HCT116 (cell line): ENCODE results near the gene FBXL15. TPM values are rescaled to one million over a fixed set of nuclear protein-coding genes. Genes with fewer than 3 reads are reported as not detected.

ENCODE experiments used
- ATAC-seq: fragments of 200-7000 bp; cut with Tn5 transposase; 2 replicates; pipeline ENCODE4 v1.9.1; 2020; ENCODE audit warnings: mild to moderate bottlenecking, moderate library complexity
- BruUV-seq: library from RNA; stranded (reverse); fragments of 400-500 nt; replicated peaks from 2 replicates; lab custom pipeline; 2021; lab: Mats Ljungman, UMichigan
- CTCF ChIA-PET: fragments of 300-600 bp; sonication (Branson Sonifier 250); formaldehyde crosslinking; loops from one replicate; lab custom pipeline; 2021; ENCODE audit warnings: antibody characterized with exemption; lab: Charles Lee
- POLR2A ChIA-PET: fragments of 300-600, 350-600 bp; sonication (Branson Sonifier 250); formaldehyde crosslinking; loops from one replicate; lab custom pipeline; 2021; ENCODE audit warnings: antibody characterized with exemption; lab: Charles Lee
- RAD21 ChIA-PET, 2 experiments: fragments of 300-600 bp; sonication (Branson Sonifier 250); formaldehyde crosslinking; loops; one replicate each; lab custom pipeline; 2023; ENCODE audit warnings: low total read pairs in 2 of 2; ENCODE audit not compliant: uncharacterized antibody in 2 of 2, unreplicated experiment in 2 of 2, low non-redundant PET in 1 of 2; lab: Charles Lee
- DNase-seq: peaks from one replicate; pipeline ENCODE4 v3.0.0-alpha.2; 2010; ENCODE audit warnings: low read depth, low spot score
- H2AFZ ChIP-seq: fragments of 200-600 bp; shearing (Covaris generic), sonication (generic); 2 replicates; pipeline ENCODE4 v1.6.1; 2017; ENCODE audit warnings: low read depth, mixed run types, mixed read lengths, antibody characterized with exemption, low read length; ENCODE audit not compliant: poor library complexity, severe bottlenecking
- H3K27ac ChIP-seq: 2 replicates; pipeline ENCODE4 v1.5.1; 2012; ENCODE audit warnings: low read depth, low read length
- H3K27me3 ChIP-seq: fragments of 200-600 bp; sonication (generic); 2 replicates; pipeline ENCODE4 v1.6.1; 2016; ENCODE audit warnings: mixed run types, low read length, mixed read lengths; ENCODE audit not compliant: insufficient read depth
- H3K36me3 ChIP-seq, 2 experiments: fragments of 200-500 bp in 1 of 2; fragments of 200-600 bp in 1 of 2; sonication (Bioruptor generic) in 1 of 2; sonication (generic) in 1 of 2; 2 replicates each; pipeline versions ENCODE4 v1.5.1 to v1.6.1; 2014 to 2016; ENCODE audit warnings: low read length in 2 of 2, inconsistent platforms in 1 of 2, mixed read lengths in 1 of 2, mixed run types in 1 of 2; ENCODE audit not compliant: insufficient read depth in 2 of 2, control insufficient read depth in 1 of 2
- H3K4me1 ChIP-seq, 2 experiments: fragments of 200-600 bp in 1 of 2; sonication (generic) in 1 of 2; 2 replicates each; pipeline versions ENCODE4 v1.5.1 to v1.6.1; 2012 to 2017; ENCODE audit warnings: low read length in 2 of 2, inconsistent platforms in 1 of 2, mild to moderate bottlenecking in 1 of 2, mixed read lengths in 1 of 2, mixed run types in 1 of 2, moderate library complexity in 1 of 2; ENCODE audit not compliant: insufficient read depth in 2 of 2, control insufficient read depth in 1 of 2
- H3K4me2 ChIP-seq: fragments of 200-600 bp; sonication (generic); 2 replicates; pipeline ENCODE4 v1.6.1; 2017; ENCODE audit warnings: mixed run types, low read length, mixed read lengths
- H3K4me3 ChIP-seq, 2 experiments: fragments of 200-600 bp in 1 of 2; sonication (generic) in 1 of 2; replicated peaks in 1 of 2; 2 replicates each; pipeline ENCODE4 v1.5.1; 2011 to 2016; ENCODE audit warnings: low read length in 2 of 2, control low read depth in 1 of 2, low read depth in 1 of 2, mild to moderate bottlenecking in 1 of 2, mixed read lengths in 1 of 2, mixed run types in 1 of 2
- H3K79me2 ChIP-seq: fragments of 200-600 bp; sonication (generic); 2 replicates; pipeline ENCODE4 v1.6.1; 2017; ENCODE audit warnings: mild to moderate bottlenecking, mixed run types, low read length, moderate library complexity, mixed read lengths; ENCODE audit not compliant: insufficient read depth
- H3K9ac ChIP-seq: fragments of 200-600 bp; sonication (generic); 2 replicates; pipeline ENCODE4 v1.6.1; 2016; ENCODE audit warnings: low read length, mixed read lengths
- H3K9me2 ChIP-seq: fragments of 200-600 bp; sonication (generic), shearing (Covaris generic); 2 replicates; pipeline ENCODE4 v1.6.1; 2017; ENCODE audit warnings: mixed run types, mild to moderate bottlenecking, moderate library complexity; ENCODE audit not compliant: insufficient read depth
- H3K9me3 ChIP-seq, 2 experiments: fragments of 200-500 bp in 1 of 2; fragments of 200-600 bp in 1 of 2; sonication (Bioruptor generic) in 1 of 2; sonication (generic) in 1 of 2; 2 replicates each; pipeline ENCODE4 v1.6.1; 2014 to 2017; ENCODE audit warnings: low read length in 2 of 2, mixed read lengths in 2 of 2, inconsistent platforms in 1 of 2, low read depth in 1 of 2, mild to moderate bottlenecking in 1 of 2, mixed run types in 1 of 2, moderate library complexity in 1 of 2; ENCODE audit not compliant: control insufficient read depth in 1 of 2, insufficient read depth in 1 of 2
- H4K20me1 ChIP-seq: fragments of 200-600 bp; sonication (generic), shearing (Covaris generic); 2 replicates; pipeline ENCODE4 v1.6.1; 2017; ENCODE audit warnings: mixed run types, mild to moderate bottlenecking, moderate library complexity; ENCODE audit not compliant: insufficient read depth
- POLR2AphosphoS5 ChIP-seq: IDR thresholded peaks from 2 replicates; pipeline ENCODE4 v1.6.1; 2011; ENCODE audit warnings: mild to moderate bottlenecking, low read depth, low read length, moderate library complexity
- SRF ChIP-seq: IDR thresholded peaks from 2 replicates; pipeline ENCODE4 v1.6.1; 2012; ENCODE audit warnings: low read depth
- TCF7L2 ChIP-seq: IDR thresholded peaks from 2 replicates; pipeline ENCODE4 v1.7.0; 2011; ENCODE audit warnings: borderline replicate concordance, inconsistent platforms; ENCODE audit not compliant: insufficient read depth, insufficient read length; ENCODE audit errors: extremely low read depth
- ZBTB33 ChIP-seq: IDR thresholded peaks from 2 replicates; pipeline ENCODE4 v1.6.1; 2011; ENCODE audit warnings: mild to moderate bottlenecking, low read length, moderate library complexity; ENCODE audit not compliant: insufficient replicate concordance; ENCODE audit errors: extremely low read depth
- ZFX ChIP-seq: fragments of 450-650 bp; IDR thresholded peaks from 2 replicates; pipeline ENCODE4 v1.6.1; 2017
- intact Hi-C: fragments of 100-400 bp; cut with micrococcal nuclease; formaldehyde crosslinking; loops from 2 replicates; pipeline ENCODE4 v1.10.0; 2022
- total RNA-seq: library from RNA; stranded (reverse); gene quantifications from one replicate; pipeline ENCODE4 v1.2.1, GENCODE V29; 2021; ENCODE audit not compliant: unreplicated experiment

FBXL15 gene
- total RNA-seq, 1 experiment from 2014 or later: 21.1 TPM

- no TSS peak for BruUV-seq
- Histone ChIP-seq H3K9ac (peak overlapping the region; percentile 51), H3K4me1 (peaks cover 16 to 53% of the 10 kb centered on the region in 2 experiments), H4K20me1 (no peaks in the 10 kb centered on the region)
- TF ChIP-seq ZBTB33 (no peak), TCF7L2 (no peak), POLR2AphosphoS5 (no peak; the same call in 1 of the 2 replicates), ZFX (peak; percentile 29; the same call in 1 of the 2 replicates), SRF (no peak)
- TF ChIP-seq, all 23 proteins: peak for 1
- CTCF ChIA-PET: interaction anchor here (1.0 to 9.3 kb wide), 8 partner anchors 8 to 232 kb away, joined by 3 to 154 read pairs (median 11); partner anchors contain the start of genes ELOVL3, FBXL15 and SUFU
- Histone ChIP-seq H3K27ac (peak overlapping the region; percentile 56), H2AFZ (no peak overlapping the region), H3K4me3 (0 out of 4 replicates have a peak overlapping the region, but pooled peaks of 1 of the 2 experiments have one; percentile 17), H3K36me3 (peaks cover 11 to 22% of the 10 kb centered on the region in 2 experiments; a peak in 3 of 4 replicates), H3K27me3 (no peaks in the 10 kb centered on the region), H3K9me2 (no peaks in the 10 kb centered on the region), H3K4me2 (peak overlapping the region; percentile 62), H3K79me2 (peaks cover under 1% of the 10 kb centered on the region; the same call in 1 of the 2 replicates), H3K9me3 (no peaks in the 10 kb centered on the region)
- DNase-seq (no peak), ATAC-seq (peak; percentile 45)
- intact Hi-C loops: no loop called here
- RAD21 ChIA-PET: interaction anchor here in 1 of 2 experiments (0.7 to 0.8 kb wide), 2 partner anchors 36 to 172 kb away, joined by 3 to 8 read pairs; no protein-coding TSS in a partner anchor
- POLR2A ChIA-PET: interaction anchor here (0.7 to 3.5 kb wide), 3 partner anchors 19 to 172 kb away, joined by 3 to 15 read pairs (median 3); partner anchors contain the start of gene FBXL15
Measured at GRCh38 chr10:102401735-102402511, 18.7 kb upstream of the FBXL15 start.
